Ovary (tissue), 3 donors: Measurements from ENCODE around the gene PRKG2.

Experiments
- CTCF ChIP-seq, 3 donors: fragments of 450-650 bp in 2 of 3; fragments of 200-600 bp in 1 of 3; IDR thresholded peaks; one replicate each; pipeline versions ENCODE4 v1.5.1 to v1.8.0; 2016 to 2022; ENCODE audit warnings: antibody characterized with exemption in 3 of 3, mild to moderate bottlenecking in 1 of 3
- POLR2A ChIP-seq: fragments of 450-650 bp; IDR thresholded peaks from one replicate; pipeline ENCODE4 v1.6.1; 2017; ENCODE audit warnings: antibody characterized with exemption, mild to moderate bottlenecking, moderate library complexity
- donor health status: DM: no; HTN: no; CAD: no.

- TF ChIP-seq CTCF (IDR thresholded peaks at IDR 0.05) (no peak), POLR2A (no peak)
Observed at GRCh38 chr4:81071013-81071412, 144.0 kb downstream of the PRKG2 start.
